GM18873 (cell line): Measurements from ENCODE around the gene GADD45G.

Experiments used
- ATAC-seq: cut with Tn5 transposase; IDR thresholded peaks from one replicate; pipeline ENCODE4 v1.9.1; 2021; ENCODE audit warnings: mild to moderate bottlenecking, moderate library complexity, moderate number of reproducible peaks; ENCODE audit not compliant: unreplicated experiment, low FRiP score

Gene GADD45G

GRCh38 chr9:89608641-89609335 lies 4.0 kb downstream of the GADD45G start:
- ATAC-seq = no peak

DNA sequence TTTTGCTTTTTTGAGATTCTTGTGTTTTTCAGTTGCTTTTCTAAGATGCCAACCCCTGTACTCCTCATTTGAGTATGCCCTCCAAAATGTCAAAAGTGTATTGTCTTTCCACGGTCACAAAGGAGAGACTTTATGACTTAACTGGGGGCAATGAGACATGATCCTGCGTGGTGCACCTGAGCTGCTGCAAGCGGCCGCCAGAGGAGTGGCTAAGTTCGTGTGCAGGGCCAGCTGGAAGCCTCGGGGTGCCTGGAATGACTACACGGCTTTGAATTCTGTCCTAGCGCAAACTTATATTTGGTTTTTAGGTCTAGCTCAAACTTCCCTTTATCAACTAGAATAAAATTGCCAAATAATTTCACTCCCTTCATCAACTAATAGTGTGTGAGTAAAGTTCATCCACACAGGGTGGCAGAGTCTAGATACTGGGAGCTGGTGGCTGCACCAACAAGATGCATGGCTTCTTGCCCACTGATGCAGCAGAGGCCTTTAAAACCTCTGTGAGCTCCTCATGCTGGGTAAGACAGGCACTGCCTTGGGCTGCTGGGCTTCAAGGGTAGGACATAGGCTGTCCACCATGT lies 4.7 kb downstream of the GADD45G start:
- no peak for ATAC-seq

DNA sequence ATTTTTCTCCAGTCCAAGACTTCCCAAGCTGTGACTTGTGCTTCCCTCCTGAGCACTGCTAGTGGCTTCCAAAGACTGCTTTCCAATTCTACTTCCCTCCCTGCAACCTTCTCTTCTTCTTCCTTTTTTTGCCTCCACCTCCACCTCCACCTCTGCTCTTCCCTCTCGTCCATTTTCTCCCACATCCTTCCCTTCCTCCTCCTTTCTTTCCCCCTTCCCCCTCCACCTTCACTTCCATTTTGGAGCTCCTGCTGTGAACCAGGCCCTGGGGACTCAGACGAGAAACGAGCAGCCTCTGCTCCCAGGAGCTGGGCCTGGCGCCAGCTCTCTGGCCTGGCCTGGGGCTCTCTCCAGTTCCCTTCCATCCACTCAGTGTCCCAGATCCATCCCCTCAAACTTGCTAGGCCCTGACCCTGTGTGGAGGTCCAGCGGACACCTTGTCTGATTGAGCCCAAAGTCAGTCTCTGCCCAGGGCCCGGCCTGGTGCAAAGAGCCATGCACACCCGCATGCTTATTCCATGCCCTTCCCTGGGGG lies 5.6 kb downstream of the GADD45G start:
- ATAC-seq = no peak

DNA sequence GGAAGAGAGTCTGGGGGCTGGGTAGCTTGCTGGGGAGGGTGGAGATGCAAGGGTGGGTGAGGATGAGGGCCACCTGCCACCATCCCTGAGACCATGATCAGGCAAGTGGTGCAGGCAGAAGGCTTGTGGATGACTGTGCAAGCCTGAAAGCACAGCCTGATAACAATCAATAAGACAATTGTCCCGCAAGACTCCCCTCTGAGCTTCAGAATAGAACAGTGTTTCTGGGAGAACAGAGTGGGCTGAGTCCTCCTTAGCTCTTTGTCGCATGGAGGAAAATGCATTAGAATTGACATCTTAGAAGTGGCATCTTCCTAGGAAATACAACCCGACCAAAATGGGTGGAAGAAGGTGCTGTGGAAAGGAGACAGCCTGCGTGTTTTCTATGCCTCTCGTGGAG lies 6.6 kb downstream of the GADD45G start:
- ATAC-seq = no peak

- no peak for ATAC-seq
These were observed 7.9 kb downstream of the GADD45G start for GRCh38 chr9:89612566-89613278.

DNA sequence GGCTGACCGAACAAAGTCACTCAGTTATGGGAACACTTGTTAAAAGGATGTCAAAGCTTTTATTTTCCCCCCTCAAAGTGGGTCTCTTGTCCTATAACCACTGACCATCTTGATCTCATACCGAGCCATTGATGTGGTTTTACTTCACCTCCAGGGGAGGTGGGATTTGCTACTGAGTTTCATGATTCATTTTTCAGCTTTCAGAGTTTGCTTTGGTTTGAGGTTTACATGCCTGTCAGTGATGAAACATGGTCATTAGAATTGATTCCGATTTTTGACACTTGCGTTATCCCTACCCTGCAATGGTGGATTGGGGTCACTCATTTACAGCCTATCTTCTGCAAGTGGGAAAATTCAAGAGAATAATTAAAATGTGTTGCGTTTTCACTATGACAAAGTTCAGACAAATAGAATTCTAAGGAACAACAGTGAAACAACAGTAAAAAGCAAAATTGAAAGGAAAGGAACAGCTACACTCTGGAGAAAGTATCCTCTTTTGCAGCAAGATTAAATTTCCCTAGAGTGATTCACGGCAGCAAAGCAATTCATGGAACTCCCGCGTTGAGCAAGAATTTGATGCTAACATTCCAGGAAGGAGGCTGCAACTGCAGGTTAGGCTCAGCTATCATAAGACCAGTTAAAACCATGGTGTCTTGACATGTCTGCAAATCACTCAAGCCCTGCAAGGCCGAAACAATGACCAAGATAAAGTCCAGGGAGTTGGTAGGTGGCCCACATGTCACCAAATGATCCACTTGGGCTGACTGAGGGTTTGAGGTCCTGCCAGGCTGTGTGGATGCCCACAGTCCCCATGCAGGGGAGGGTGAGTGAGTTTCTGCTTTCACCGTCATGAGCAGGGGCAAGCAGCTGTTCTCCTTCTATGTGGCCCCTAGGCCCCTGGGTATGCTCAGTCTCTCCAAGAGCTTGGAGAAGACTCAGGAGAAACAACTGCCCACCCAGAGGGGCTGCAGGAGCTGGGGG lies 9.4 kb downstream of the GADD45G start:
- ATAC-seq = no peak

DNA sequence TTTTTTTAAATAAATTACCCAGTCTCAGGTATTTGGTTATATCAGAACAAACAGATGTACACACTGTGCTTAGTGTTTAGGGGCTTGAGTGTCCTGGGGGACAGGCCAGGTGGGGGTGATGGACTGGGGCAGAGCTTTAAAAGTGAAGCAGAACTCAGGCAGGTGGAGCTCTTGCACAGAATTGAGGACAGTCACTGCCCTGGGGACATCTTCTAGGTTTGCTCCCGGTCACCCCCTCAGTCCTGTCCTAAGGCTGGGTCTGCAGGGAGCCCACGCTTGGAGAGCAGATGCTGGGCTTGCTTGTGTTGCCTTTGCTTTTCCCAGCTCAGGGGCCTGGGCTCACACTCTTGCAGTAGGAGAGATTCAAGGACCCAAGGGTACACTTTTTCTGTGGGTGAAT lies 10.8 kb downstream of the GADD45G start:
- ATAC-seq = no peak

GRCh38 chr9:89616411-89616810 lies 11.6 kb downstream of the GADD45G start:
- no peak for ATAC-seq

DNA sequence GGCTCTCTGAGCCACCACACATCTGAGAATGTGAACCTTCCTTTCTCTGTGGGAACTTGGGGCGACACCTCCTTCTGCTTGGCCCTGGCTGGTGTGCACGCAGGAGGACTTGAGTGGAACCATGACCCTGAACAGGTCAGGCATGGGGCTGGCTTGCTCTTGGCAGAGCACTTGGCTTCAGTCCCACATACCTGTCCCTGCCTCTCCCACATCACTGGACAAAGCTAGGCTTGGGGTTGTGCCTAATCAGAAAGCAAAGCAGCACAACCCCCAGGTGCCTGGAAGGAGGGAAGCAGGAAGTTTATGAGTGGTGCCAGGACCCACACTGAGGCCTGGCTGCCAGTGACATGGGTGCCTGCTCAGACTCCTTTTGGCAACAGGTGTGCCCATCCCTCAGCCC lies 13.2 kb downstream of the GADD45G start:
- ATAC-seq = no peak

- no peak for ATAC-seq
These were observed 14.2 kb downstream of the GADD45G start for GRCh38 chr9:89619019-89619418.

GRCh38 chr9:89619424-89620138 lies 14.8 kb downstream of the GADD45G start:
- no peak for ATAC-seq

DNA sequence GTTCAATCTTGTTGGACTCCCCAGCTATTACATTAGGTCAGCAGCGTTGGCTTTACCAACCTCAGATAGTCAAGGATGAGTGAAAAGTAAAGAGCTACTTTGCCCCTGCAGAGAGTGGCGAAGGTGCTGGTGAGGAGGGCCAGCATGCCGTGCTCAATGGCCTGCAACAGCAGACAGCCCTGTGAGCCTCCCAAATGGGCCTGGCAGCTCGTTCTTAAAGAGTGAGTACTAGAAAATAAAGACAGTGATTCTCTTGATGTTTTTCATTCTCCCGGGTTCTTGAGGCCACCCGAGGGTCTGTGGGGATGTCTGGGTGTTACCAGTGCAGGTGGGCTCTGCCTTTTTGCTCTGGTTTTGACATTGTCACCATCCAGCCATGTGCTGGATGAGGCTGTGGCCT lies 16.2 kb downstream of the GADD45G start:
- no peak for ATAC-seq

DNA sequence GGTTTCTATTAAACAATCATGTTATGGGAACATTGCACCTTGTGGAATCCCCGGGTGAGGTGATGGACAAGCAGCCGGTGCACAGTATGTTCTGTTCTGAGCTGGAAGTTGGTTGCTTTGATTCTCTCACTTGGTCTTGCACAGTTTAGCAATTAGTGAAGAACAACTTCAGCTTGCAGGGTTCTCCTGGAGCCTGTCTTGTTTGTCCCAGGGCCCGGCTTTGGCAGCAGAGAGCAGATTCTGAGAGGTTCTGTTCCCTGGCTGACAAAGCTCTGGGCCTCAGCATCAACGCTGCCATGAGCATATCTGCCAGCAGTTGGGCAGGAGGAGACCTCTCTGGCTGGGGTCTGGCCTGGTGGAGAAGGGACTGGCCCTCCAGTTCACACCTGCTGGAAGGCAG lies 16.9 kb downstream of the GADD45G start:
- ATAC-seq = no peak

GRCh38 chr9:89622933-89623861 lies 18.4 kb downstream of the GADD45G start:
- no peak for ATAC-seq

- ATAC-seq = no peak
These were observed 19.2 kb downstream of the GADD45G start for GRCh38 chr9:89623925-89624420.

DNA sequence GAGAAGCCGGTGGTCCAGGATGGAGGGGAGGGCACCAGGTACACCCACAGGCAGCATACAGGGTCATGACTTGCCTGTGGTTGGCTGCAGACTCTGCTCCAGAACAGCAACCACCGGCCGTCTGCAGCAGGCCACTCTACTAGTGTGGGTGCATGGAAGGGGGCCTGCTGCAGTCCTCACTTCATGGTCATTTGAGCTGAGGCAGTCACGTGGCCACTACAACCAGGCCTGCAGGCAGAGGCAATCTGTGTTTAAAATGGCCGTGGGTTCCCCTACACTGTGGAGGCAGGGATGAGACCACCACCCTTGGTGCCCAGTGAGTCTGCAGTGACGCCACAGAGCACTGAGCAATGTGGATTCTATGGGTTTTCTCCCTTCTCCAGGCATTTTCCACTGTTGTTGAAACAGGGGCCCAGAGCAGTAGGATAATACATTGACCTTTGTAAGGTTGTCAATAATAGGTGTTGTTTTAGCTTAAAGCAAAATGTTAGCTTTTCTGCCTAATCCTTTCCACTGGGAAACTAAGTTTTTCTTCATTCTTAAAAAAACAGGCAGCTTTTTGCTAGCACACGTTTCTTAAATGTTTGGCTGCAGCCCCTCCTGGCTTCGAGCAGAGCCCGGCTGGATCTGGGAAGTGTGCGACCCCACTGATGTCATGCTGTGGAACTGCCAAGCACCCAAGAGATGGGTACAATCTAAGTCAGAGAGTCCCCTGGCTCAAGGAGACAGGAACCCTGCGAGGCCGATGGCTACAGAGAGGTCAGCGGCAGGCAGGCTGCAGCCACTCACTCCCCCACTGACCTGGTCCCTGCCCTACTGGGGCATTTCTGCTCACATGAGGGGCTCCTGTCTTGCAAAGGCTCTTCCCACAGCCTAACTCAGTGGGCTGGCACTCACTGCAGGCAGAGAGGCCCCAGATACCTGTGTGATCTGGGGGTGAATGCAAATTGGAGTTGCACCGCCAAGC lies 21.2 kb downstream of the GADD45G start:
- ATAC-seq = no peak

- no peak for ATAC-seq
These were observed 22.0 kb downstream of the GADD45G start for GRCh38 chr9:89626741-89627265.
